GM23248 (cell line): ENCODE results near the gene CD6. TPM values are rescaled to one million over a fixed set of nuclear protein-coding genes. Genes with fewer than 3 reads are reported as not detected.

Experiments used
- DNase-seq: peaks from one replicate; pipeline ENCODE4 v3.0.0-alpha.2; 2015
- H2AFZ ChIP-seq: fragments of 200-600 bp; sonication (generic); 2 replicates; pipeline ENCODE4 v1.6.1; 2016; ENCODE audit warnings: antibody characterized with exemption
- H3F3A ChIP-seq: fragments of 200-600 bp; sonication (generic); 2 replicates; pipeline ENCODE4 v1.6.1; 2016; ENCODE audit warnings: mild to moderate bottlenecking, antibody characterized with exemption, mixed run types; ENCODE audit not compliant: insufficient read depth
- H3K27ac ChIP-seq: fragments of 200-600 bp; sonication (generic); 2 replicates; pipeline ENCODE4 v1.5.1; 2016; ENCODE audit warnings: mild to moderate bottlenecking
- H3K27me3 ChIP-seq: fragments of 200-600 bp; sonication (generic); replicated peaks from 2 replicates; pipeline ENCODE4 v1.6.1; 2016; ENCODE audit warnings: mild to moderate bottlenecking; ENCODE audit not compliant: insufficient read depth
- H3K36me3 ChIP-seq: fragments of 200-600 bp; sonication (generic); 2 replicates; pipeline ENCODE4 v1.6.1; 2016; ENCODE audit warnings: low read depth, mild to moderate bottlenecking
- H3K4me1 ChIP-seq: fragments of 200-600 bp; sonication (generic); 2 replicates; pipeline ENCODE4 v1.6.1; 2016; ENCODE audit warnings: mild to moderate bottlenecking; ENCODE audit not compliant: insufficient read depth
- H3K4me2 ChIP-seq: fragments of 200-600 bp; sonication (generic); one replicate; pipeline ENCODE4 v1.6.1; 2016; ENCODE audit warnings: mild to moderate bottlenecking; ENCODE audit not compliant: unreplicated experiment
- H3K4me3 ChIP-seq: fragments of 200-600 bp; sonication (generic); 2 replicates; pipeline ENCODE4 v1.5.1; 2016; ENCODE audit warnings: mild to moderate bottlenecking
- H3K79me2 ChIP-seq: fragments of 200-600 bp; sonication (generic); 2 replicates; pipeline ENCODE4 v1.6.1; 2016; ENCODE audit warnings: mild to moderate bottlenecking; ENCODE audit not compliant: insufficient read depth
- H3K9ac ChIP-seq: fragments of 200-600 bp; sonication (generic); 2 replicates; pipeline ENCODE4 v1.6.1; 2016; ENCODE audit warnings: mild to moderate bottlenecking
- H3K9me2 ChIP-seq: fragments of 200-600 bp; sonication (generic); 2 replicates; pipeline ENCODE4 v1.6.1; 2016; ENCODE audit warnings: mixed run types, mild to moderate bottlenecking, moderate library complexity; ENCODE audit not compliant: insufficient read depth
- H3K9me3 ChIP-seq: fragments of 200-600 bp; sonication (generic); one replicate; pipeline ENCODE4 v1.6.1; 2017; ENCODE audit warnings: low read depth
- H4K20me1 ChIP-seq: fragments of 200-600 bp; sonication (generic); 2 replicates; pipeline ENCODE4 v1.6.0; 2016; ENCODE audit not compliant: insufficient read depth
- EZH2 ChIP-seq: fragments of 200-600 bp; sonication (generic); IDR thresholded peaks from 2 replicates; pipeline ENCODE4 v1.6.1; 2018; ENCODE audit warnings: antibody characterized with exemption, mild to moderate bottlenecking; ENCODE audit not compliant: insufficient read depth, poor library complexity, severe bottlenecking
- EZH2phosphoT487 ChIP-seq: fragments of 200-600 bp; sonication (generic); IDR thresholded peaks from 2 replicates; pipeline ENCODE4 v1.6.1; 2018; ENCODE audit warnings: antibody characterized with exemption, moderate library complexity, mild to moderate bottlenecking, low read depth; ENCODE audit not compliant: insufficient read depth
- WGBS, 2 experiments: methylation state at CpG; one replicate each; pipeline ENCODE4 v1.1.6; 2015 to 2017; ENCODE audit warnings: low lambda C conversion rate in 2 of 2, low coverage in 1 of 2; ENCODE audit errors: missing lambda C conversion rate in 2 of 2; 5-methylcytosine and 5-hydroxymethylcytosine counted together
- in situ Hi-C: fragments of 300-500 bp; cut with MboI; formaldehyde crosslinking; loops from 2 replicates; pipeline ENCODE4 v1.15.0; 2020
- polyA plus RNA-seq: library from polyadenylated mRNA; unstranded; fragments of >200 nt; fragmentation: Nextera tagmentation; extraction: Ambion mirVana; gene quantifications from 2 replicates; pipeline ENCODE4 v1.2.1, GENCODE V29; 2016
- total RNA-seq: library from RNA; depleted of rRNA; stranded (reverse); fragments of >200 nt; shearing (Covaris generic); gene quantifications from 2 replicates; pipeline ENCODE4 v1.2.3, GENCODE V29; 2014

The CD6 gene
- total and polyA plus RNA-seq, 2 experiments from 2014 or later: not detected

DNA sequence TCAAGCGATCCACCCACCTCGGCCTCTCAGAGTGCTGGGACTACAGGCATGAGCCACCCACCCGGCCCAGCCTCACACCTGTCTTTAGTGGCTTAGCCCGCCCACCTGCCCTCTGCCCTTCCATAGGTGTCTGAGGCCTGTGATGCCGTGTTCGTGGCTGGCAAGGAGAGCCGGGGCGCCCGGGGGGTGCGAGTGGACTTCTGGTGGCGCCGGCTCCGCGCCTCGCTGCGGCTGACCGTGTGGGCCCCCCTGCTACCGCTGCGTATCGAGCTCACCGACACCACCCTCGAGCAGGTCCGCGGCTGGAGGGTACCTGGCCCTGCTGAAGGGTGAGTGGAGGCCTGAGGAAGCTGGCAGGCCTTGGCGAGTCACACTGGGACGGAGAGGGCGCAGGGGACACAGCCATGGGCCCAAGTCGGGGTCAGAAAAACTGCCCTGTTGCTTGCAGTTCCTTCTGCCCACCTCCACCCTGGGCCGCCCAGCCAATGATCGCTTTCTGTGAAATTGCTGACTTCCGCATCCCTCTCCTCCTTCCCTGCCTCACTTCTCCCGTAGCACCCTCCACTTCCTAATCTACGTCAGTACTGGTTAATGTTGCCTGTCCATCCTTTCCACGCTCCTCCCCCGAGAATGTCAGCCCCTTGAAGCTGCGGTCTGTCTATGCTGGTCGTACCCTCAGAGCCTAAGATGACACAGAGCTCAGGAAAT is 37.9 kb upstream of the CD6 start:
- TF ChIP-seq EZH2 (no peak), EZH2phosphoT487 (no peak)
- no peak for DNase-seq
- Histone ChIP-seq H3K9me3 (no peaks in the 10 kb centered on the region), H3K79me2 (no peaks in the 10 kb centered on the region), H3K4me1 (no peaks in the 10 kb centered on the region), H3K27me3 (no peaks in the 10 kb centered on the region), H2AFZ (no peak overlapping the region), H3K36me3 (no peaks in the 10 kb centered on the region), H3K4me2 (no peak overlapping the region), H3K9me2 (no peaks in the 10 kb centered on the region), H3K9ac (no peak overlapping the region), H4K20me1 (no peaks in the 10 kb centered on the region), H3K27ac (no peak overlapping the region), H3K4me3 (no peak overlapping the region), H3F3A (no peaks in the 10 kb centered on the region)
- WGBS, 2 experiments: 85 to 87% methylated on average over 31 to 37 of the region's 37 CpGs
- in situ Hi-C loops: no loop called here

DNA sequence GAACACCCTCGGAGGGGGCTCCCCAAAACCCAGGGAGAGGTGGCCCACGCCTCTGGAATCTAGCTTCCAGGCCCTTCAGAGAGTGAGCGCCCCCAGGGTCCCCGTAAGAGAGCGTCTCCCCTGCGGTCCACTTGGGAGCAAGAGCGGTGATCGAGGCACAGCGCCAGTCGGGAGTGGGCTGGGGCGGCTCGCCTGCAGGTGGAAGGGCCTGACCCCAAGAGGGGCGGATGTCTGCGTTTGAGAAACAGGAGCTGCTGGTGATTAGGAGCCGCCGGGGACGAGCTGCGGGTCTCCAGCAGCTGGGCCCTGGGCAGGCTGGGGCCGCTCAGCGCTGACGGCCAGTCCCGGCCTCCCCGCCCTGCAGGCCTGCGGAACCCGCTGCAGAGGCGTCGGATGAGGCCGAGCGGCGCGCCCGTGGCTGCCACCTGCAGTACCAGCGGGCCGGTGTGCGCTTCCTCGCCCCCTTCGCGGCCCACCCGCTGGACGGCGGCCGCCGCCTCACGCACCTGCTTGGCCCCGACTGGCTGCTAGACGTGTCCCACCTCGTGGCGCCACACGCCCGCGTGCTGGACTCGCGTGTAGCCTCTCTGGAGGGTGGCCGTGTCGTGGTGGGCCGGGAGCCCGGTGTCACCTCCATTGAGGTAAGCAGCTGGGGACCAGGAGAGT is 37.2 kb upstream of the CD6 start:
- no peak overlapping the region for H3K4me3 ChIP-seq
- in situ Hi-C loops: no loop called here
- H3K79me2 ChIP-seq: no peaks in the 10 kb centered on the region
- H3K27ac ChIP-seq: no peak overlapping the region
- H3K4me1 ChIP-seq: no peaks in the 10 kb centered on the region
- H3K9me3 ChIP-seq: no peaks in the 10 kb centered on the region
- no peaks in the 10 kb centered on the region for H3K27me3 ChIP-seq
- H3K9ac ChIP-seq: no peak overlapping the region
- no peak overlapping the region for H2AFZ ChIP-seq
- 89 to 90% methylated on average over 54 to 57 of the region's 57 CpGs for WGBS, 2 experiments
- no peak for DNase-seq
- no peak overlapping the region for H3K4me2 ChIP-seq
- H4K20me1 ChIP-seq: no peaks in the 10 kb centered on the region
- H3K36me3 ChIP-seq: no peaks in the 10 kb centered on the region
- H3K9me2 ChIP-seq: no peaks in the 10 kb centered on the region
- no peak for TF ChIP-seq EZH2
- TF ChIP-seq EZH2phosphoT487: no peak
- no peaks in the 10 kb centered on the region for H3F3A ChIP-seq

DNA sequence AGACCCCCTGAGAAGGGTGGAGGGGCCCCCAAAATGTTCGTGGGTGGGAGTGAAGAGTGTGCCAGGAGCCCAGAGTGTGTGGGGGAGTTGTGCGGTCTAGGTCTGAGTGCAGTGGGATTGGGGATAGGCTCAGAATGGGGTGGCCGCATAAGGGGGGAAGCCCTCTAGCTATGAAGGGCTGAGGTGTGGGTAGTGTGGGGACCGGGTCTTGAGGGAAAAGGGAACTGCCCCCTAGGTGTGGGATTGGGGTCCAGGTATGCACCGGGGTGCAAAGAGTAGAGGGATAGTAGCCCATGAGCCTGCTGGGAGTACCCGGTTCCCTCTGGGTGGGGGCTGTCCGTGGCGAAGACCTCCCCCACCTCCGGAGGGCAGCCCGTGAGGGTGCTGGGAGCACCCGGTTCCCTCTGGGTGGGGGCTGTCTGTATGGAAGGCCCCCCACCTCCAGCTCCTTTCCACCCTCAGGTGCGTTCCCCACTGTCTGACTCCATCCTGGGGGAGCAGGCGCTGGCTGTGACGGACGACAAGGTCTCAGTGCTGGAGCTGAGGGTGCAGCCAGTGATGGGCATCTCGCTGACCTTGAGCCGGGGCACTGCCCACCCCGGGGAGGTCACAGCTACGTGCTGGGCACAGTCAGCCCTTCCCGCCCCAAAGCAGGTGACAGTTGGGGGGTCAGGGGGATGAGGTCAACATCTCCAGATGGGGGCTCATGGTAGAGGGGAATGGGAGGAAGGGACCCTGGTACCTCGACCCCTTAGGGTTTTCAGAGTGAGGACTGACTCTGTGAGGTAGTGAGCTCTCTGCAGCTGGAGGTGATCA is 36.5 kb upstream of the CD6 start:
- Histone ChIP-seq H3K27me3 (no peaks in the 10 kb centered on the region), H3K9me2 (no peaks in the 10 kb centered on the region), H2AFZ (no peak overlapping the region), H4K20me1 (no peaks in the 10 kb centered on the region), H3F3A (no peaks in the 10 kb centered on the region), H3K4me1 (no peaks in the 10 kb centered on the region), H3K4me2 (no peak overlapping the region), H3K4me3 (no peak overlapping the region), H3K9me3 (no peaks in the 10 kb centered on the region), H3K79me2 (no peaks in the 10 kb centered on the region), H3K27ac (no peak overlapping the region), H3K9ac (no peak overlapping the region), H3K36me3 (no peaks in the 10 kb centered on the region)
- DNase-seq: no peak
- WGBS, 2 experiments: 85 to 87% methylated on average over 18 to 19 of the region's 21 CpGs
- no peak for TF ChIP-seq EZH2phosphoT487
- TF ChIP-seq EZH2: no peak
- in situ Hi-C loops: no loop called here

DNA sequence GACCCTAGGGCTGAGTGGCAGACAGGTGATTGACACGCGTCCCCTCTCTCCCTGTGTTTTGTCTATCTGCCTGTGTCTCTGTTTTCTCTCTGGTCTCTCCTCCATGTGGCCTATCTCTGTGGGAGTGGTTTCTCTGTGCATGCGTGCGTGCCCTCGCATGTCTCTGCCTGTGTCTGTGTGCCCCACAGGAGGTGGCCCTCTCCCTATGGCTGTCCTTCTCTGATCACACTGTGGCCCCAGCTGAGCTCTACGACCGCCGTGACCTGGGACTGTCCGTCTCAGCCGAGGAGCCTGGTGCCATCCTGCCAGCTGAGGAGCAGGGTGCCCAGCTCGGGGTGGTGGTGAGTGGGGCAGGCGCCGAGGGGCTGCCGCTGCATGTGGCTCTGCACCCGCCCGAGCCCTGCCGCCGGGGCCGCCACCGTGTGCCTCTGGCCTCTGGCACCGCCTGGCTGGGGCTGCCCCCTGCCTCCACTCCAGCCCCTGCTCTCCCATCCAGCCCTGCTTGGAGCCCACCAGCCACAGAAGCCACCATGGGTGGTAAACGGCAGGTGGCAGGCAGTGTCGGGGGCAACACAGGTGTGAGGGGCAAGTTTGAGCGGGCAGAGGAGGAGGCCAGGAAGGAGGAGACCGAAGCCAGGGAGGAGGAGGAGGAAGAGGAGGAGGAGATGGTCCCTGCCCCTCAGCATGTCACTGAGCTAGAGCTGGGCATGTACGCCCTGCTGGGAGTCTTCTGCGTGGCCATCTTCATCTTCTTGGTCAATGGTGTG is 35.6 kb upstream of the CD6 start:
- H3K27ac ChIP-seq: no peak overlapping the region
- 84 to 89% methylated on average over 22 to 27 of the region's 27 CpGs for WGBS, 2 experiments

More for the DNA sequence above, 35.6 kb upstream of the CD6 start:
- H3K9ac ChIP-seq: no peak overlapping the region
- no peaks in the 10 kb centered on the region for H3K36me3 ChIP-seq
- in situ Hi-C loops: no loop called here
- no peaks in the 10 kb centered on the region for H3K9me3 ChIP-seq
- DNase-seq: no peak
- no peaks in the 10 kb centered on the region for H3K4me1 ChIP-seq
- H3K4me2 ChIP-seq: no peak overlapping the region
- H3F3A ChIP-seq: no peaks in the 10 kb centered on the region
- no peaks in the 10 kb centered on the region for H3K9me2 ChIP-seq
- no peaks in the 10 kb centered on the region for H4K20me1 ChIP-seq
- no peak overlapping the region for H2AFZ ChIP-seq
- TF ChIP-seq EZH2: no peak
- TF ChIP-seq EZH2phosphoT487: no peak
- no peak overlapping the region for H3K4me3 ChIP-seq
- no peaks in the 10 kb centered on the region for H3K79me2 ChIP-seq
- no peaks in the 10 kb centered on the region for H3K27me3 ChIP-seq
